HL-60/S4 treated with retinoic acid at 250 ng/mL for 4 days and 3 days (cell line): ENCODE results near the gene ARHGDIA.
"Not testable (repeated sequence)": the region's sequence is repeated elsewhere in the genome, so short reads cannot be mapped to it uniquely, and the experiment has no call there.

Experiments used
- in situ Hi-C: fragments of 300-500 bp; cut with MboI; formaldehyde crosslinking; loops from 2 replicates; pipeline ENCODE4 v1.7.0; 2022; ENCODE audit warnings: low sequenced_read_pairs

ARHGDIA gene

GRCh38 chr17:81844887-81845286 is 26.2 kb downstream of the ARHGDIA start:
- in situ Hi-C loops, result no loop called here

GRCh38 chr17:81844327-81844851 is 26.7 kb downstream of the ARHGDIA start:
- in situ Hi-C loops, result no loop called here

GRCh38 chr17:81843713-81844326 is 27.3 kb downstream of the ARHGDIA start:
- in situ Hi-C loops, result no loop called here

GRCh38 chr17:81842725-81843504 is 28.2 kb downstream of the ARHGDIA start:
- in situ Hi-C loops, result no loop called here

- in situ Hi-C loops, result no loop called here
These were observed 28.8 kb downstream of the ARHGDIA start for GRCh38 chr17:81842378-81842724.

- in situ Hi-C loops, result no loop called here
These were observed 29.3 kb downstream of the ARHGDIA start for GRCh38 chr17:81841866-81842265.

- in situ Hi-C loops, result no loop called here
These were observed 30.0 kb downstream of the ARHGDIA start for GRCh38 chr17:81840826-81841778.

- in situ Hi-C loops, result not testable (repeated sequence)
These were observed 31.1 kb downstream of the ARHGDIA start for GRCh38 chr17:81840059-81840458.

- in situ Hi-C loops, result no loop called here
These were observed 31.8 kb downstream of the ARHGDIA start for GRCh38 chr17:81839301-81839700.

GRCh38 chr17:81838753-81839255 is 32.3 kb downstream of the ARHGDIA start:
- in situ Hi-C loops, result no loop called here

GRCh38 chr17:81837641-81838040 is 33.5 kb downstream of the ARHGDIA start:
- in situ Hi-C loops, result no loop called here

GRCh38 chr17:81834831-81835267 is 36.3 kb downstream of the ARHGDIA start, which contains the start of gene PPP1R27:
TSS of gene PPP1R27 (minus strand) at chr17:81835050. CDS start at chr17:81834953, 97 bp downstream.
- in situ Hi-C loops, result no loop called here

GRCh38 chr17:81833921-81834830 is 37.0 kb downstream of the ARHGDIA start:
- in situ Hi-C loops, result no loop called here

GRCh38 chr17:81833160-81833920 is 37.8 kb downstream of the ARHGDIA start, which contains the start of gene MCRIP1:
TSS of gene MCRIP1 (minus strand) at chr17:81833291. CDS start at chr17:81824506, 8,785 bp downstream.
- in situ Hi-C loops, result no loop called here

GRCh38 chr17:81832608-81833159 is 38.5 kb downstream of the ARHGDIA start:
- in situ Hi-C loops, result no loop called here

GRCh38 chr17:81831957-81832607 is 39.1 kb downstream of the ARHGDIA start:
- in situ Hi-C loops, result no loop called here

- in situ Hi-C loops, result no loop called here
These were observed 39.6 kb downstream of the ARHGDIA start for GRCh38 chr17:81831563-81831956.

- in situ Hi-C loops, result no loop called here
These were observed 41.3 kb downstream of the ARHGDIA start for GRCh38 chr17:81829858-81830257.
